ENCODE data around the gene CEP170B.
"Not testable (repeated sequence)": the region's sequence is repeated elsewhere in the genome, so short reads cannot be mapped to it uniquely, and the experiment has no call there.

Gene CEP170B

DNA sequence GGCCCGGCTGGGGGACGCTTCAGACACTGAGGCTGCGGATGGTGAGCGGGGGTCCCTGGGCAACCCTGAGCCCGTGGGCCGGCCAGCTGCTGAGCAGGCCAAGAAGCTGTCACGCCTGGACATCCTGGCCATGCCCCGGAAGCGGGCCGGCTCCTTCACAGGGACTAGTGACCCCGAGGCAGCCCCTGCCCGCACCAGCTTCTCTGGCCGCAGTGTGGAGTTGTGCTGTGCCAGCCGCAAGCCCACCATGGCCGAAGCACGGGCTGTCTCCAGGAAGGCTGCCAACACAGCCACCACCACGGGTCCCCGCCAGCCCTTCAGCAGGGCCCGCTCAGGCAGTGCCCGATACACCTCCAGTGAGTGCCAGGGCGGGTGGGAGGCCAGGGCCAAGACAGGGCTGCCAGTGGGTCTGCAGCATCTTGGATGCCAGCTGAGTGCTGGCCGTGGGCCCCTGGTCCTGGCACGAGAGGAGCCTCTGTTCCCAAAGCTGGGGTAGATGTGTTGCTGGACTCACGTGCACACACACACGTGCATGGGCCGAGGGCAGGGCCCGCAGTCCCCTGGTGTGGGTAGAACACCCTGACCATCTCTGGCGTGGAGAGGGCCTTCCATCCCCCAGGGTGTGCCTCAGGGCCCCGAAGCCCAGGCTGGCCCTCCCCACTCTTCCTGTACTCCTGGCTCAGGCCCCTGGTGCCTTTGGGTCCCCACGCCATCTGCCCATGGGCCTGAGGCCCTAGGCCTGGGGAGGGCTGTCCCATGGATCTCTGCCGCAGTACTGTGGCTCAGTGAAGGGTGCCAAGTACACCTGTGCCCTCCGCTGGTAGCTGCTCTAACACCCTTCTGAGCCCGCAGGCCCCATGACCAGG lies 22.8 kb downstream of the CEP170B start:
- DNase-seq (ENCODE audit: low read depth, low spot score) = no peak
- no peak overlapping the region for H3K27ac ChIP-seq

DNA sequence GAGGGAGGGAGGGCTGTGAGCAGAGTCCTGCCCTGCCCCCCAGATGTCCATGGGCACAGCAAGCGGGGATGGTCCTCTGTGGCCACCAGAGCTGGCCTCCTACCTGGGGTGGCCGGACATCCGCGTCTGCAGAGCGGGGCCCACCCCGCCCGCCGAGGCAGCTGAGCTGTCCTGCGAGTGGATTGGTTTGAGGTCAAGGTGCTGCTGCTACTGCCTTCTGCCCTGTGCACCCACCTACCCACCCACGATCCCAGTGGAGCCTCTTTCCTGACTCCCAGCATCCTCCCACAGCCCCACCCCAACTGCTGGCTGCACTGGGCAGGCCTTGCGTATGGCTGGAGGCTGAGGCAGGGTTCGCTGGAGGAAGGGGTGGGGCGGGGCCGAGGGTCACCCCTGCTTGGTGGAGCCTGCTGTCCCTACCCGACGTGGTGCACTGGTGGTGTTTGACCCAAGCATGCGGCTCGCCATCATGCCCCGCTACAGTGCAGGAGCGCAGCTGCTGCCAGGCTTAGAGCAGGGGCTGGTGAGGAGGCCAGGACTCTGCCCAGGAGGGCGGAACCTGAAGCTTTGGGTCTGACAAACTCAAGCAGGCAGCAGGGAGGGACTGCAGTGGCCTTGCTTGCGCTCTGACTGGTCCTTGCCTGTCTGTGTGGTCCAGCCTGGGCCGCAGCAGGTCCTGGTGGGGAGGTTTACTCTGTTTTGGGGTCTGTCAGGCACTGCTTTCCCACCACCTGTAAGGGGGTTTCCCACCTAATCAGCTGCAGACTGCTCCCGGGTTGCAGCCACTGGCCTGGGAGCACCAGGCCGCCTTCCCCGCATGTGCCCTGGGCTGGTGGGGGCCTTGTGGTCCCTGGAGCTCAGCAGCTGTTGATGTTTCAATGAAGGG lies 23.7 kb downstream of the CEP170B start:
- H3K27ac ChIP-seq = no peak overlapping the region
- no peak for DNase-seq (ENCODE audit: low read depth, low spot score)

DNA sequence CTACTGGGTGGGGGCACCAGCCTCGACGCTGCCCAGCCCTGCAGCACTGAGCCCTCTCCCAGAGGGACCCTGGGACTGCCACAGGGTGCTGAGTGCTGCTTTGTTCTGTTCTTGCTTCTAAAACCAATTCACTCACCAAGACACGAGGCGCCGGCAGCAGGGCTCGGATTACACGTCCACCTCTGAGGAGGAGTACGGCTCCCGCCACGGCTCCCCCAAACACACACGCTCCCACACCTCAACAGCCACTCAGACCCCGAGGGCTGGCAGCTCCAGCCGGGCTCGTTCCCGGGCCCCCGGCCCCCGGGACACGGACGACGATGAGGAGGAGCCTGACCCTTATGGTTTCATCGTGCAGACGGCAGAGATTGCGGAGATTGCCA lies 24.3 kb downstream of the CEP170B start:
- no peak for DNase-seq (ENCODE audit: low read depth, low spot score)
- H3K27ac ChIP-seq = no peak overlapping the region

DNA sequence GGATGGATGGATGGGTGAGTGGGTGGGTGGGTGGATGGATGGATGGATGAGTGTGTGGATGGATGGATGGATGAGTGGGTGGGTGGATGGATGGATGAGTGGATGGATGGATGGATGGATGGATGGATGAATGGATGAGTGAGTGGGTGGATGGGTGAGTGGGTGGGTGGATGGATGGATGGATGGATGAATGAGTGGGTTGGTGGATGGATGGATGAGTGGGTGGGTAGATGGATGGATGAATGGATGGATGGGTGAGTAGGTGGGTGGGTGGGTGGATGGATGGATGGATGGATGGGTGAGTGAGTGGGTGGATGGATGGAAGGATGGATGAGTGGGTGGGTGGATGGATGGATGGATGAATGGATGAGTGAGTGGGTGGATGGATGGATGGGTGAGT lies 25.2 kb downstream of the CEP170B start:
- H3K27ac ChIP-seq; DNase-seq (ENCODE audit: low read depth, low spot score): not testable (repeated sequence)

DNA sequence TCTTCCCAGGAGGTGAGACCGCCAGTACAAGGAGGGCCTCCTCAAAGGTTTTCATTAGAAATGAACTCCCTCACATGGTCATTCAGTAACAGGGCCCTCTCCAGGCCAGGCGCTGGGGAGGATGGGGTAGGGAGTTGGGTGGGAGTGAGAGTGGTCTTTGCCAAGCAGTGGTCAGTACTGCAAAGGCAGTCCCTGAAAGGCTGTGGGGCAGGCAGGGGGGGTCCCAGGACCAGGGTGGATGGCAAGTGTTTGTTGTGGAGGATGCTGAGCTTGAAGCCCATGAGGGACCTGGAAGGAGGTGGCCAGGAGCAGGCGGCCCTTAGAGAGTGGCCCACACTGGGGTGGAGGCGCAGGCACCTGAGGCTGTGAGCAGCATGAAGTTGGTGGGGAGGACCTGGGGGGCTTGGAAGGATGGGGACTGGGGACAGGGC lies 26.1 kb downstream of the CEP170B start:
- no peak overlapping the region for H3K27ac ChIP-seq
- no peak for DNase-seq (ENCODE audit: low read depth, low spot score)

DNA sequence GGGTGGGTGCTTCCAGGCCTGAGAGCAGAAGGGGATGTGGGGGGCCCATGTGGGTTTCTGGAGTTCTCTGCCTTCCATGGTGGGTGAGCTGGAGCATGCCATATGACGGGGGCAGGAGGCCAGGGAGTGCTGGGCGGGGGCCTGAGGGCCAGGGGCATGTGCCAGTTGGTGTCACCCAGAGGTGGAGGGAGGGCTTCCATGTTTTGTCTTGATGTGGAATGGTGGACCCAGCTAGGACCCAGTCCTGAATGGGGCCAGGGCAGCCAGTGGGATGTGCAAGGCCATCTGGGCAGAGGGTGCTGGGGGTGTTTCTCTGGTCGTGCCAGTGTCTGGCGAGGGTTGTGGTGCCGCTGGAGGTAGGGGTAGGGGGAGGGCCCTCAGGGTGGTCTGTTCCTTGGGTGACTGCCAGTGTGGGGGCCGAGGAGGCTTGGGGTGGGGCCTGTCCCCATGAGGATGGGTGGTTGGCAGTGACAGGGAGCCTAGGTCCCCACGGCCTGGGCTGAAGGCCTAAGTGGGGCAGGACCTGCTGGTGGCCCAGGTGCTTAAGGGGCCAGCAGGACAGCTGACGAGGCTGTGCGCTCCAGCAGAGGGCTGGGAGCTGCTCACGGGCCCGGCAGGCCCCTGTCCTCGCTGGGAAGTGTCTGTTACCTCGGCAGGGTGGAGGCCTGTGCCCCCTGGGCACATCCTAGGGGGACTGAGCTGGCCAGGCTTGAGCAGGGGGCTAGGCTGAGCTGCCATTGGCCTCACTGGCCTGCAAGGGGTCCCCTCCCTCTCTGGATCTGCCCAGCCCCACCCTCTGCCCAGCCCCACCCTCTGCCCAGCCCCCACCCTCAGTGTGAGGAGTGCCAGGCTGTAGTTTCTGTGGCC lies 26.8 kb downstream of the CEP170B start:
- no peak for DNase-seq (ENCODE audit: low read depth, low spot score)
- no peak overlapping the region for H3K27ac ChIP-seq

DNA sequence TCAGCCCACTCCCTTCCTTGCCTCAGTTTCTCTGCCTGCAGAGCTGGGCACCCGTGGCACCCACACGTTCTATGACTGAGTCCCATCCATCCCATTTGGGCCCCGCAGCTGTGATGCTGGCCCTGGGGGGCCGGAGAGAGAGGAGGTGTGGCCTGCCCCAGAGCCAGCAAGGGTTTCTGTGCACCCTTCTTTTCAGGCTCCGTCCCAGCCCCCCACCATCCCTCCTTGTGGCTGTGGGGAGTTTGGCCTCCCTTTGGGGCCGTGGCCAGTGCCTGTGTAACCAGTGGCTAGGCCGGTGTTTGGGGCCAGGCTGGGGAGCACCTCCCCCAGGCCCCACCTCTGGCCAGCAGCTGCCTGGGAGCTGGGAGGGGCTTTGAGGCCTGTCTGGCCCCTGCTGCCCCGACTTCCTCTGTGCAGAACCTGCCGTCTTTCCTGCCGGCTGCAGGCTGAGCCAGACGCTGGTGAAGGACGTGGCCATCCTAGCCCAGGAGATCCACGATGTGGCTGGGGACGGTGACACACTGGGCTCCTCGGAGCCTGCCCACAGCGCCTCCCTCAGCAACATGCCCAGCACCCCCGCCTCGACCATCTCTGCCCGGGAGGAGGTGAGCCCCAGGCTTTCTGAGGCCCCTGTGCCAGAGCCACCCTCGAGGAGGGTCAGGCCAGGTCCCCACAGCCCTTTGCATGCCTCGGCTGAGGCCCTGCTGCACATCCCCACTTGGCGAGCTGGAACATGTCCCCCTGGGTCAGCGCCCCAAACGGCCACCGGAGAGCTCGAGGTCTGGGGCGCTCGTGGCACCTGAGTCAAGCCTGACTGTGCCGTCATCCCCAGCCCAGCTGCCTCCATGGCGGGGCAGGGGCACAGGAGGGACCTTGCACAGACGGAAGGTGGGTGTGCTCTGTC lies 27.7 kb downstream of the CEP170B start:
- H3K27ac ChIP-seq = no peak overlapping the region
- no peak for DNase-seq (ENCODE audit: low read depth, low spot score)

DNA sequence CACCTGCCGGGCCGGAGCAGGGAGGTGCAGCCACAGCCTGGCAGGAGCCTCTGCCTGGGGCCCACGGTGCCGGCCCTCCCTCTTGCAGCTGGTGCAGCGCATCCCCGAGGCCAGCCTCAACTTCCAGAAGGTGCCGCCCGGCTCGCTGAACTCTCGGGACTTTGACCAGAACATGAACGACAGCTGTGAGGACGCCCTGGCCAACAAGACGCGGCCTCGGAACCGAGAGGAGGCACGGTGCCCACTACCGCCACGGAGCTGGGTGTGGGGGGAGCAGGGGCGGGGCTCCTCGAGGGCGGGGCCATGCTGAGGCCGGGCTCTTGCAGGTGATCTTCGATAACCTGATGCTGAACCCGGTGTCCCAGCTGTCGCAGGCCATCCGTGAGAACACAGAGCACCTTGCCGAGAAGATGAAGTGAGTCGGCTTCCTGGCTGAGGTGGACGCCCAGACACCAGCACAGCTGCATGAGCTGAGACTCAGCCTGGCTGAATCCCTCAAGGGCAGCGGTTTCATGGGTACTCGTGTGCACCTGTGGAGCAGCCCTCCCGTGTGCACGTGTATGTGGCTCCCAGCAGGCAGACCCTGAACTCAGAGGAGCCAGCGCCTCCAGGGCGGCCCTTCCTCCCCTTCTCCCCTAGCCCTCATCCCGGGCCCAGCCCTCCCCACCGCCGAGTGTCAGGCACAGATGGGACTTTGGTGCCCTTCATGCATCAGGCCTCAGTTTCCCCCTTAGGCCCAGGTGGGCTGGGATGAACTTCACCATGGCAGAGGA lies 28.6 kb downstream of the CEP170B start:
- DNase-seq (ENCODE audit: low read depth, low spot score) = no peak
- H3K27ac ChIP-seq = no peak overlapping the region

DNA sequence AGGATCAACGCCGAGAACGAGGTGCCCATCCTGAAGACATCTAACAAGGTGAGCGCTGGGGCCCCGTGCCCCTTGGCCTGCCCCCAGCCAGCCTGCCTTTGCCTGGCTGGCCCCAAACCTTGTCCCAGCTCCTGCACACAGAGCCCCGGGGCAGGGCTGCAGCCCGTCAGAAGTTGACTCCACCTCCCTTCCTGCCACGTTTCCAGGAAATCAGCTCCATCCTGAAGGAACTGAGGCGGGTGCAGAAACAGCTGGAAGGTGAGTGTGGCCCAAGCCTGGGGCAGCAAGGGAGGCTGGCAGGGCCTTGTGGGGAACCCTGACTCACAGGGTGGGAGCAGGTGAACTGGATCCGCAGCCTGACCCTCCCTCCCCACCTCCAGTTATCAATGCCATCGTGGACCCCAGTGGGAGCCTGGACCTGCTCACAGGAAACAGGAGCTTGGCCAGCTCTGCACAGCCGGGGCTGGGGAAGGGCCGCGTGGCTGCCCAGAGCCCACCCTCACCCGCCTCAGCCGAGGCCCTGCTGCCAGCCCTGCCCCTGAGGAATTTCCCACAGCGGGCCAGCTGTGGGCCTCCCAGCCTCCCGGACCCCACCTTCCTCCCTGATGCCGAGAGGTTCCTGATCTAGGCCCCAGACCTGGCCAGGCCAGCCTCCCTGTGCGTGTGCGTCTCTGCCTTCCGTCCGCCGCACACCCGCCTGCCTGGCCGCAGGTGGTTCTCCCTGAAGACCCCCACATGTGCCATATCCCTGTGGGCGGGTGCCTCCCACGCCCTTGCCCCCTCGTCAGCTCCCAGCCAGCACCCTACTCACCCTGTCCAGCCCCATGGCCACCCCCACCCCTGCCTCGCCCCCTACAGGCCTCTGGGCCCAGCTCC lies 29.5 kb downstream of the CEP170B start:
- no peak overlapping the region for H3K27ac ChIP-seq
- DNase-seq (ENCODE audit: low read depth, low spot score) = no peak

DNA sequence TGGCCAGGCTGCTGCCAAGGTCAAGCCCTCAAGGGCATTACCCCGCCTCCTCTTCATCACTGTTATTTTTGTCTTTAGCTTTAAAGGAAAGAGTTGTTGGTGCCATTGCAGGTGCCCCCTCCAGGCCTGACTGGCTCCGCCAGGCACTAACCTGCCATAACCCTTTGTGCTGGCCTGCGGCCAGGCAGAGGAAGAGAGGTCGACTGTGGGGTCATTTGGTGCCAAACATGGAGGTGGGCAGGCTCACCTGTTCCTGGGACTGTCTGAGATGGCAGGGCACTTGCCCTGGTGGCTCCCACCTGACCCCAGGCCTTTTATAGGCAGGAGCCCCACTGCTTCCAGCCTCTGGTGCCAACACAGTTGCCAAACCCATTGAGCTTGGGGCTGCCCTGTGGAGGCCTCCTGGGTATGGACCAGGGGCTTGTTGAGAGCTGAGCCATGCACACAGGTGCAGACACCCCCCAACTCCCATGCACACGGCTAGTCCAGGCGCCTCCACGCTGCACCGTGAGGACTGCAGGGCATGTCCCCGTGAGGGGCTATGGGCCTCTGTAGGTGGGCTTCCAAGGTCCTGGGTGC lies 30.2 kb downstream of the CEP170B start:
- no peak for DNase-seq (ENCODE audit: low read depth, low spot score)

DNA sequence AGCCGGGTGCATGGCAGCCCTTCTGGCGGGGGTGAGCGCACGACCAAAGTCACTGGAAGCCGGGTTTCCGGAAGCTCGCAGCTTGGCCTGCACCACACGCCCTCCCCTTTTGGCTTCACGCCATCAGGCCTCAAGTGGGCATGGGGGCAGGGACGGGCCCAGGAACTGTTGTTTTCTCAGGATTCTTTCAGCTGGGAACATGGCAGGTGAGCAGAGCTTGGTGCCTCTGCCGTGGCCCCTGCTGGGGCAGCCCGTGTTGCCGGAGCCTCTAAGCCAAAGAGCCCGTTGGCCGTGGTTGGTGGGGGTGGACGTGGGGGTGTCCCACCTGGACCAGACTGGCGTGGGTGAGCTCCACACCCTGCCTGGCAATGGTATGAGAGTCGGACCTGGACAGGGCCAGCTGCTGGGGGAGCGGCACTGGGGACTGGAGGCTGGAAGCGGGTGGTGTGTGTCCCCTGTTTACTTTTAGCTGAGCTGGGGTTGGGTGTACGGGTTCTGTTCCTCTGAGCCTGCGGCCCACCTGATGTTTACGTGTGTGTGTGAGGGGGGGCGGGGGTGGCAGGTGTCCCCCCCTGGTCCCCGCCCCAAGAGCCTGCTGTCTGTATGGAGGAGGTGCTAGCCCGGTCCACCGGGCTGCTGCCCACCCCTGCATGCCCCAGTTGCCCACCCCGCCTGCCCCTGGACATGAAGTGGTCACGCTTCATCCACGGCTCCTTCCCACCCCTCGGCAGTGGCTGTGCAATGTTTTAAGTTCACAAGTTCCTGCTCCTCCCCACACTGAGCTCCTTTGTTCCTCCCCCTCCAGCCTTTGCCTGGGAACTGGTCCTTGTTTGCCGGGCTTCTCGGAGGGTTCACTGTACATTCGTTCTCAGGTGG lies 31.0 kb downstream of the CEP170B start:
- no peak overlapping the region for H3K27ac ChIP-seq
- DNase-seq (ENCODE audit: low read depth, low spot score) = no peak

More for the DNA sequence above, 30.2 kb downstream of the CEP170B start:
- H3K27ac ChIP-seq = no peak overlapping the region

DNA sequence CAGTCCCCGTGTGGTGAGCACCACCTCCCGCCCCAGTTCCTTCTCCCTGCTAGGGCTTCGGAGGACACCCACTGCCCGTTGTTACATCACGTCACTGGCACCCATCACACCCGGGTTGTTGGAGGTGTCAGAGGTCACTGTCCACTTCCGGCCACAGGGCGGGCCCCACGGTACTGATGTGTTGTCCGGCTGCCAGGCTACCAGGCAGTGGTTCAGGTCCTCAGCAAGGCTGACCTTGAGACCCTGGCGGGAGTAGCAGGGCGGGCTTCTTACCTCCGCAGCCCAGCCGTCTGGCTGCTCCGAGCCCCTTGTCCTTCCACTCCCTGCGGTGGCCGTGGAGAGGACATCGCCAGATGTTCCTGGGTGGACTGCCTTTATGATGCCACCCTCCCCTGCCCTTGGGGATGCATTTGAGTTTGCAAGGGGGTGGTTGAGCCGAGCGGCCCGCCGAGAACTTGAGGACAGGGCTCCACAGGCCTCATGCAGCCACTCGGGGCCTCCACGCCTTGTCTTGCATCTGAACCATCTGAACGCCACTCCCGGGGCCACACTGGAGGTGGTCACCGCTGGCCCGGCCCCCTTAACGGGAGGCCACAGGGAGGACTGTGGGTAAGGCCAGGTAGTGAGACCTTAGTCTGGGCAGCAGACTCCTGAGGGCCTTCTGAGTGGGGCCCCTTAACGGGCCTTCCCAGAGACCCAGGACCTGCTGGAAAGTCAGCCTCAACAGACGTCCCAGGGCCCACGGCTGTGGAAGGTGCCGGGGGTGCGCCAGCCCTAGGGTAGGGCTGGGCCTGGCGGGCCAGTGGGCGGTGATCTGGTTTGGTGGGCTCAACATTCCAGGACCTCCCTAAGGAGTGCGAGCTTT lies 32.5 kb downstream of the CEP170B start:
- no peak for DNase-seq (ENCODE audit: low read depth, low spot score)
- H3K27ac ChIP-seq = no peak overlapping the region

DNA sequence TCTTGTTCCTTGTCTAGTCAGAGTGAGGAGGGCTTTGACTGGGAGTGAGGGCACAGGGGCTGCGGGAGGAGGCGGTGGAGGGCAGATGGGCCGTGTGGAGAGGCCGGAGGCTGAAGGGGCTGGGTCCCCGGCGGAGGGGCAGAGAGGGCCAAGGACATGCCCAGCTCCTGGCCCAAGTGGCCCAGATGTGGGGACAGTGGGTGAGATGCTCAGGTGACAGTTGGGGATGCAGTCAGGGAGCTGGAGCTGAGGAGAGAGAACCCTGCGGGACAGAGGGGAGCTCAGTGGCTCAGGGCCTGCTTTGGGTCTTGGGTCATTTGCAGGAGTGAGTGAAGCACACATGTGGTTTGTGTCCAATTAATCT lies 33.1 kb downstream of the CEP170B start:
- H3K27ac ChIP-seq = no peak overlapping the region
- DNase-seq (ENCODE audit: low read depth, low spot score) = no peak

DNA sequence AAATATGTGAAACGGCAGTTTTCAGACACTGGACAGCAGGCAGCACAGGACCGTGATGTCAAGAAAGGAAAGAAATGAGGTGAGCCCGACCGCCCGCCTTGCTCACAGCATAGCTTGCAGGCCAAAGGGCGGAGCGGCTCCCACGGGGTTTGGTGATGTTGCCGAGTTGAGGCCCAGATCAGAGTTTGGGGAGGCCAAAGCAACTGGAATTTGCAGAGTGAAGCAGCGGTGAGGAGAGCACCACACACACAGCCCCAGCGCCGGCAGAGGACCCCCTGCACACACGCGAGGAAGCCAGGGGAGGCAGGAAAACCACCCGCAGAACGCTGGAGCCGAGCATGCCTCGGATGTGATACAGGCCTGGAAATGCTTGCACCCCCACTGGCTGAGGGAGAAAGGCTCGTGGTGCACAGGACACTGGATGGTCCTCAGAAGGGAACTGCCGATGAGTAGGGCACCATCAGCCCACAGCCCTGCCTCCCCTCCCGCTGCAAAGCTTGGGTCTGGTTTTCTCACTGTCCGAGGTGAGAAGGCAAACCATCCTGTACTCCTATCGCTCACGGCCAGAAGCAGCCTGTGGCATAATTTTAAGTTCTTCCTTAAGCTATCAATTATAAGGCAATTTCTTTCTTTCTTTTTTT lies 33.9 kb downstream of the CEP170B start:
- no peak for DNase-seq (ENCODE audit: low read depth, low spot score)
- H3K27ac ChIP-seq = no peak overlapping the region

DNA sequence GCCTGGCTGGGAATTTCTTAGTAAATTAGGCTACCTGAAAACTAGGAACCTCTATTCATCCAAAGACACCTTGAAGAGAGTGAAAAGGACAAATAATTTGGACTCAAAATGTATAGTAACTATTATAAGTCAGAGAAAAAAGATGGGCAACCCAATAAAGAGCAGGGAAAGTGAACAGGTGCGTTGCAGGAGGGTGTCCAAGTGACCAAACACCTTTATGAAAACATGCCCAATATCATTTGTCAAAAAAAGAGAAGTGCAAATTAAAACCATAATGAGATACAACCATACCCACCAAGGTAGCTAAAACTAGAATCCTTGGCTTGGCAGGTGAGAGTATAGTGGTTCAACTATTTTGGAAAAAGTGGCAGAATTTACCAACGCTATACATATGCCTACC lies 34.7 kb downstream of the CEP170B start:
- DNase-seq (ENCODE audit: low read depth, low spot score) = no peak
- H3K27ac ChIP-seq = no peak overlapping the region

Measured in epithelial cell of prostate (primary cell).